ENCODE measurements around the gene GLUD1.
"Not testable (repeated sequence)": the region's sequence is repeated elsewhere in the genome, so short reads cannot be mapped to it uniquely, and the experiment has no call there.

- TF ChIP-seq, protein P1, sequence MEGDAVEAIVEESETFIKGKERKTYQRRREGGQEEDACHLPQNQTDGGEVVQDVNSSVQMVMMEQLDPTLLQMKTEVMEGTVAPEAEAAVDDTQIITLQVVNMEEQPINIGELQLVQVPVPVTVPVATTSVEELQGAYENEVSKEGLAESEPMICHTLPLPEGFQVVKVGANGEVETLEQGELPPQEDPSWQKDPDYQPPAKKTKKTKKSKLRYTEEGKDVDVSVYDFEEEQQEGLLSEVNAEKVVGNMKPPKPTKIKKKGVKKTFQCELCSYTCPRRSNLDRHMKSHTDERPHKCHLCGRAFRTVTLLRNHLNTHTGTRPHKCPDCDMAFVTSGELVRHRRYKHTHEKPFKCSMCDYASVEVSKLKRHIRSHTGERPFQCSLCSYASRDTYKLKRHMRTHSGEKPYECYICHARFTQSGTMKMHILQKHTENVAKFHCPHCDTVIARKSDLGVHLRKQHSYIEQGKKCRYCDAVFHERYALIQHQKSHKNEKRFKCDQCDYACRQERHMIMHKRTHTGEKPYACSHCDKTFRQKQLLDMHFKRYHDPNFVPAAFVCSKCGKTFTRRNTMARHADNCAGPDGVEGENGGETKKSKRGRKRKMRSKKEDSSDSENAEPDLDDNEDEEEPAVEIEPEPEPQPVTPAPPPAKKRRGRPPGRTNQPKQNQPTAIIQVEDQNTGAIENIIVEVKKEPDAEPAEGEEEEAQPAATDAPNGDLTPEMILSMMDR (IDR thresholded peaks at IDR 0.05; ENCODE audit: poor library complexity), result not testable (repeated sequence)
- not testable (repeated sequence) for TF ChIP-seq EZH2 (IDR thresholded peaks at IDR 0.05; ENCODE audit: borderline replicate concordance)
These were observed 64.2 kb downstream of the GLUD1 start for GRCh38 chr10:87030419-87030818.
